ENCODE data around the gene UBR4. TPM values are rescaled to one million over a fixed set of nuclear protein-coding genes. Genes with fewer than 3 reads are reported as not detected.

Gene UBR4
- total and polyA plus RNA-seq, 10 of the 15 experiments (the other 5 are each of a cell fraction or from before 2014, with no cell fraction given), result 34.2 to 124 (median 56.2) TPM

DNA sequence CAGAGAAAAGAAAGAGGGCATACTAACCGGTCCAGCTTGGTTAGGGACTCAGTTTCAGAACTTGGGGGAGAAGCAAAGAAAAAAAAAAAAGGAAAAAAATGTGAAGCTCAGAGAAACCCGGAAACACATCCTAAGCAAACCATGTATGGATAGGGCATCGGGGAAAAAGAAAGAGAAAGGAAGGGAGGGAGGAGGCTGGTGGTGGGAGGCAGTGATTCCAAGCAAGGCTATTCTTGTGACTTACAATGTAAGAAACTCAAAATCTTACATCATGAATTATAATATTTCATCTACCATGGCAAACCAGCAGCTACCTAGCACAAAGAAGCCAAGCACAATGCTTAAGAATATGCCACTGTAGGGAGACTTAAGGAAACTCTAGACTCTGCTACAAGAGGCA is 60.3 kb downstream of the UBR4 start:
- Histone ChIP-seq H3K4me1 (ENCODE audit: control insufficient read depth, insufficient read depth, low read length) (no peaks in the 10 kb centered on the region), H3K27me3 (replicated peaks in 1 of 2; ENCODE audit: control insufficient read depth in 2 of 2, insufficient read depth in 2 of 2, low read length in 1 of 2) (no peaks in the 10 kb centered on the region), H2AFZ (ENCODE audit: control insufficient read depth, low read depth, low read length) (no peak overlapping the region), H3K9me3 (replicated peaks; ENCODE audit: control insufficient read depth, insufficient read depth, low read length) (no peaks in the 10 kb centered on the region), H3K27ac (ENCODE audit: control insufficient read depth, insufficient read depth) (no peak overlapping the region), H3K36me3 (ENCODE audit: control insufficient read depth in 2 of 2, insufficient read depth in 2 of 2, low read length in 1 of 2) (peaks cover 48 to 75% of the 10 kb centered on the region in 2 experiments), H3K79me2 (ENCODE audit: control insufficient read depth, insufficient read depth, low read length) (no peaks in the 10 kb centered on the region), H3K9ac (ENCODE audit: control insufficient read depth, insufficient read depth, low read length) (no peak overlapping the region), H3K4me2 (ENCODE audit: control insufficient read depth, insufficient read depth) (no peak overlapping the region), H3K4me3 (no peak overlapping the region), H4K20me1 (ENCODE audit: control insufficient read depth, insufficient read depth) (no peaks in the 10 kb centered on the region)
- ATAC-seq, result no peak
- SMC1A ChIA-PET (ENCODE audit: uncharacterized antibody, unreplicated experiment), result interaction anchor here (1.1 kb wide), 1 partner anchor 26 kb away, joined by 3 read pairs; no protein-coding TSS in a partner anchor
- BruUV-seq (replicated peaks), result no TSS peak
- CTCF ChIA-PET, result interaction anchor here (0.7 to 1.0 kb wide), 3 partner anchors 31 to 265 kb away, joined by 3 read pairs; no protein-coding TSS in a partner anchor
- WGBS (ENCODE audit: insufficient coverage, insufficient replicate concordance, low lambda C conversion rate, missing lambda C conversion rate), result 90% methylated on average over 3 of the region's 3 CpGs
- RAD21 ChIA-PET (ENCODE audit: unreplicated experiment), result interaction anchor here (0.5 to 0.7 kb wide), 2 partner anchors 17 to 87 kb away, joined by 3 read pairs; no protein-coding TSS in a partner anchor
- DNase-seq (ENCODE audit: low read depth, low spot score), result no peak
- intact Hi-C loops (cut with micrococcal nuclease; ENCODE audit: unreplicated experiment), result loop anchor here (10.0 kb wide), 1 partner anchor 95 kb away; no protein-coding TSS in a partner anchor
- POLR2A ChIA-PET, result no interaction called here
- in situ Hi-C loops (cut with MboI), result no loop called here
- no peak for FAIRE-seq
- TF ChIP-seq NR2C2 (IDR thresholded peaks at IDR 0.05; ENCODE audit: borderline replicate concordance, control insufficient read depth, insufficient read length, low read depth), result no peak
- no peak for TF ChIP-seq SMARCA5 (IDR thresholded peaks at IDR 0.05)
- no peak for TF ChIP-seq HDAC6 (IDR thresholded peaks at IDR 0.05; ENCODE audit: unreplicated experiment)
- no peak for TF ChIP-seq POLR2AphosphoS5 (IDR thresholded peaks at IDR 0.05; ENCODE audit: low read length)
- TF ChIP-seq WRNIP1 (IDR thresholded peaks at IDR 0.05; ENCODE audit: borderline replicate concordance, low read depth, low read length), result no peak
- TF ChIP-seq SMAD1 (IDR thresholded peaks at IDR 0.05; ENCODE audit: low read depth, partially characterized antibody), result no peak
- no peak for TF ChIP-seq BHLHE40 (IDR thresholded peaks at IDR 0.05; ENCODE audit: borderline replicate concordance in 1 of 2, low read depth in 2 of 2, low read length in 1 of 2)

DNA sequence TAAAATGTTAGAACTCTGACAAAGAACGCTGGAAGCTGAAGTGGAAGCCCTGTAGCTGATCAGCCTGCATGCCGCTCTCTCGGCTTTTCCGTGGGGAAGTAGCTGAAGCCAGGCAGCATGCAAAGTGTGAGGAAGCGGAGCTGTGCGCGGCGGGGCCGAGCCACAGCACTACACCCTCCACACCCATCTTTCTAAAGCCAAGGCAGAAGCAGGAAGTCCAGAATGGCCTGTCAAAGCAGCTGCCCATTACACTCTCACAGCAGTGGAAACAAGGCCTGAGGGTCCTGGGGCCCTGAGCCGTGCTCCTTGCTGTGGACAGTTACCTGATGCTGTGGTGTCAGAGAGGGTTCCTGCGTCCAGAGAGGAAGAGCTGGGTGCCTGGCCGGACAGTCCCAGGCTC is 69.6 kb downstream of the UBR4 start:
- Histone ChIP-seq H3K79me2 (ENCODE audit: control insufficient read depth, insufficient read depth, low read length) (no peaks in the 10 kb centered on the region), H3K9me3 (replicated peaks; ENCODE audit: control insufficient read depth, insufficient read depth, low read length) (no peaks in the 10 kb centered on the region), H3K9ac (ENCODE audit: control insufficient read depth, insufficient read depth, low read length) (no peak overlapping the region), H3K27me3 (replicated peaks in 1 of 2; ENCODE audit: control insufficient read depth in 2 of 2, insufficient read depth in 2 of 2, low read length in 1 of 2) (no peaks in the 10 kb centered on the region), H3K4me3 (no peak overlapping the region), H4K20me1 (ENCODE audit: control insufficient read depth, insufficient read depth) (no peaks in the 10 kb centered on the region), H2AFZ (ENCODE audit: control insufficient read depth, low read depth, low read length) (no peak overlapping the region), H3K27ac (ENCODE audit: control insufficient read depth, insufficient read depth) (no peak overlapping the region), H3K4me2 (ENCODE audit: control insufficient read depth, insufficient read depth) (no peak overlapping the region), H3K36me3 (ENCODE audit: control insufficient read depth in 2 of 2, insufficient read depth in 2 of 2, low read length in 1 of 2) (peaks cover 22 to 30% of the 10 kb centered on the region in 2 experiments), H3K4me1 (ENCODE audit: control insufficient read depth, insufficient read depth, low read length) (no peaks in the 10 kb centered on the region)
- RAD21 ChIA-PET (ENCODE audit: unreplicated experiment), result no interaction called here
- no peak for TF ChIP-seq CHD4 (IDR thresholded peaks at IDR 0.05)
- TF ChIP-seq POLR2AphosphoS5 (IDR thresholded peaks at IDR 0.05; ENCODE audit: low read length), result no peak
- POLR2A ChIA-PET, result interaction anchor here (0.7 kb wide), 1 partner anchor 65 kb away, joined by 3 read pairs; no protein-coding TSS in a partner anchor
- SMC1A ChIA-PET (ENCODE audit: uncharacterized antibody, unreplicated experiment), result no interaction called here
- ATAC-seq (no peak), FAIRE-seq (no peak), DNase-seq (ENCODE audit: low read depth, low spot score) (no peak)
- WGBS (ENCODE audit: insufficient coverage, insufficient replicate concordance, low lambda C conversion rate, missing lambda C conversion rate), result 98% methylated on average over 12 of the region's 12 CpGs
- in situ Hi-C loops (cut with MboI), result no loop called here
- intact Hi-C loops (cut with micrococcal nuclease; ENCODE audit: unreplicated experiment), result no loop called here
- BruUV-seq (replicated peaks), result no TSS peak
- CTCF ChIA-PET, result interaction anchor here (1.1 to 2.4 kb wide), 3 partner anchors 27 to 227 kb away, joined by 3 to 9 read pairs (median 3); no protein-coding TSS in a partner anchor

Measured in GM12878 (cell line).